Neural cell (in vitro differentiated cells): ENCODE measurements around the gene TIRAP.

Experiments
- CTCF ChIP-seq: fragments of 450-650 bp; IDR thresholded peaks from 2 replicates; pipeline ENCODE4 v1.5.1; 2014; ENCODE audit warnings: antibody characterized with exemption, mild to moderate bottlenecking, moderate library complexity; ENCODE audit not compliant: poor library complexity, severe bottlenecking
- EP300 ChIP-seq: fragments of 450-650 bp; conservative IDR thresholded peaks from 2 replicates; pipeline ENCODE4 v1.6.1; 2014; ENCODE audit warnings: antibody characterized with exemption, mild to moderate bottlenecking, moderate library complexity; ENCODE audit not compliant: poor library complexity, severe bottlenecking
- MXI1 ChIP-seq: fragments of 450-650 bp; conservative IDR thresholded peaks from 2 replicates; pipeline ENCODE4 v1.6.1; 2014; ENCODE audit warnings: antibody characterized with exemption, mild to moderate bottlenecking; ENCODE audit not compliant: poor library complexity, severe bottlenecking
- REST ChIP-seq: IDR thresholded peaks from 2 replicates; pipeline ENCODE4 v1.6.1; 2012; ENCODE audit warnings: borderline replicate concordance
- SMC3 ChIP-seq: fragments of 450-650 bp; conservative IDR thresholded peaks from 2 replicates; pipeline ENCODE4 v1.6.1; 2014; ENCODE audit warnings: antibody characterized with exemption, mild to moderate bottlenecking, moderate library complexity; ENCODE audit not compliant: poor library complexity
- TAF1 ChIP-seq: IDR thresholded peaks from 2 replicates; pipeline ENCODE4 v1.6.1; 2012; ENCODE audit warnings: low read depth

- TF ChIP-seq CTCF (no peak), MXI1 (no peak), TAF1 (no peak), REST (no peak), SMC3 (no peak), EP300 (no peak)
Measured at GRCh38 chr11:126336138-126336541, 53.2 kb downstream of the TIRAP start.
